Fibroblast of lung (primary cell): ENCODE measurements around the gene CAPN14. TPM values are rescaled to one million over a fixed set of nuclear protein-coding genes. Genes with fewer than 3 reads are reported as not detected.
A peak's percentile ranks its signal among the peaks of the same experiment; 100 is the strongest.

Experiments
- DNase-seq, 2 donors: peaks; one replicate each; pipeline versions ENCODE4 v3.0.0 to v3.0.0-alpha.2; 2010; ENCODE audit warnings: low read depth in 2 of 2
- H2AFZ ChIP-seq: 2 replicates; pipeline ENCODE4 v1.5.1; 2012; ENCODE audit warnings: low read length, control low read depth, inconsistent platforms
- H3K27ac ChIP-seq: 2 replicates; pipeline ENCODE4 v1.5.1; 2011; ENCODE audit warnings: low read length, control low read depth; ENCODE audit not compliant: insufficient read depth
- H3K27me3 ChIP-seq: 2 replicates; pipeline ENCODE4 v1.5.1; 2011; ENCODE audit warnings: mild to moderate bottlenecking, low read length; ENCODE audit not compliant: control insufficient read depth, insufficient read depth
- H3K36me3 ChIP-seq: 2 replicates; pipeline ENCODE4 v1.5.1; 2011; ENCODE audit warnings: low read length; ENCODE audit not compliant: control insufficient read depth, insufficient read depth
- H3K4me1 ChIP-seq: 2 replicates; pipeline ENCODE4 v1.5.1; 2011; ENCODE audit warnings: low read length; ENCODE audit not compliant: control insufficient read depth, insufficient read depth; ENCODE audit errors: extremely low read depth
- H3K4me2 ChIP-seq: 2 replicates; pipeline ENCODE4 v1.5.1; 2011; ENCODE audit warnings: low read length, control low read depth; ENCODE audit not compliant: insufficient read depth; ENCODE audit errors: extremely low read depth
- H3K4me3 ChIP-seq, 4 experiments: fragments of 200-600 bp in 1 of 4; sonication (generic) in 1 of 4; replicated peaks in 1 of 4; 2 replicates each; pipeline ENCODE4 v1.5.1; 2011 to 2016; ENCODE audit warnings: low read length in 4 of 4, low read depth in 3 of 4, mild to moderate bottlenecking in 3 of 4, control low read depth in 2 of 4, inconsistent platforms in 1 of 4, mixed read lengths in 1 of 4; ENCODE audit not compliant: insufficient read depth in 1 of 4; ENCODE audit errors: control extremely low read depth in 1 of 4
- H3K79me2 ChIP-seq: 2 replicates; pipeline ENCODE4 v1.5.1; 2012; ENCODE audit warnings: mild to moderate bottlenecking, low read length, inconsistent platforms; ENCODE audit not compliant: control insufficient read depth, insufficient read depth
- H3K9ac ChIP-seq: 2 replicates; pipeline ENCODE4 v1.5.1; 2011; ENCODE audit warnings: mild to moderate bottlenecking, low read length, control low read depth; ENCODE audit not compliant: insufficient read depth
- H3K9me3 ChIP-seq: 2 replicates; pipeline ENCODE4 v1.5.1; 2012; ENCODE audit warnings: low read depth, low read length; ENCODE audit not compliant: control insufficient read depth, insufficient read depth
- H4K20me1 ChIP-seq: 2 replicates; pipeline ENCODE4 v1.5.1; 2011; ENCODE audit warnings: low read length; ENCODE audit not compliant: control insufficient read depth, insufficient read depth; ENCODE audit errors: extremely low read depth
- EZH2 ChIP-seq: IDR thresholded peaks from 2 replicates; pipeline ENCODE4 v1.5.1; 2012; ENCODE audit warnings: low read length, control low read depth, mild to moderate bottlenecking; ENCODE audit errors: missing control alignments
- polyA plus RNA-seq, 2 donors: library from polyadenylated mRNA; depleted of rRNA in 1 of 2; stranded (reverse) in 1 of 2; unstranded in 1 of 2; fragments of >200 nt; gene quantifications; 2 replicates each; pipeline ENCODE4 v1.2.1, GENCODE V29; 2011 to 2012; ENCODE audit warnings: missing spikeins in 1 of 2
- total RNA-seq: library from RNA; depleted of rRNA; stranded (reverse); fragments of >200 nt; gene quantifications from 2 replicates; pipeline ENCODE4 v1.2.1, GENCODE V29; 2014
- TF ChIP-seq, protein P1 (sequence below), 2 donors: IDR thresholded peaks in 1 of 2; conservative IDR thresholded peaks in 1 of 2; 1 replicate in 1 of 2; 2 replicates in 1 of 2; pipeline ENCODE4 v1.5.1; 2011 to 2012; ENCODE audit warnings: low read length in 2 of 2, control low read depth in 1 of 2, inconsistent platforms in 1 of 2, low read depth in 1 of 2, mild to moderate bottlenecking in 1 of 2

CAPN14 gene
- total and polyA plus RNA-seq, 2 donors (not counting 1 experiment from before 2014, with no cell fraction given), result 0.05 to 0.17 TPM

DNA sequence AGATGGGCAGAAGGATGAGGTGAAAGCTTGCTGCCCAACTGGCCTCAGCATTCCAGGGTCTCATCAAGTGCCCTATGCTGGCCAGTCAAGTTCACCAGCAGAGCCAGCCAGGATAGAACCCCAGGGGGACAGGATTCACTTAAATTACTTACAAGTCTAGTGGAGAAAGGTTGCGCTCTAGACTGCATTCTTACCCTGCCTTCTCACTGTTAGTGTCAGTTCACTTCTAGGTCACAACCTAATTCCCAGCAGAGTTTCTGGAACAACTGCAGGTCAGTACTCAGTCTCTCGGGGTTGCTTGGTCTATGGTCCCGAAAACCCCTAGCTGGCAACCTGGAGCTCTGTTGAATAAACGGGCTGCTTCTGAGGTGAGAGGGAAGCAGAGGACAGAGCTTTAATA lies 46.2 kb downstream of the CAPN14 start:
- no peaks in the 10 kb centered on the region for H3K27me3 ChIP-seq
- no peak overlapping the region for H3K4me3 ChIP-seq
- H3K4me1 ChIP-seq, result no peaks in the 10 kb centered on the region
- H4K20me1 ChIP-seq, result no peaks in the 10 kb centered on the region
- TF ChIP-seq EZH2, result no peak
- TF ChIP-seq, protein P1, sequence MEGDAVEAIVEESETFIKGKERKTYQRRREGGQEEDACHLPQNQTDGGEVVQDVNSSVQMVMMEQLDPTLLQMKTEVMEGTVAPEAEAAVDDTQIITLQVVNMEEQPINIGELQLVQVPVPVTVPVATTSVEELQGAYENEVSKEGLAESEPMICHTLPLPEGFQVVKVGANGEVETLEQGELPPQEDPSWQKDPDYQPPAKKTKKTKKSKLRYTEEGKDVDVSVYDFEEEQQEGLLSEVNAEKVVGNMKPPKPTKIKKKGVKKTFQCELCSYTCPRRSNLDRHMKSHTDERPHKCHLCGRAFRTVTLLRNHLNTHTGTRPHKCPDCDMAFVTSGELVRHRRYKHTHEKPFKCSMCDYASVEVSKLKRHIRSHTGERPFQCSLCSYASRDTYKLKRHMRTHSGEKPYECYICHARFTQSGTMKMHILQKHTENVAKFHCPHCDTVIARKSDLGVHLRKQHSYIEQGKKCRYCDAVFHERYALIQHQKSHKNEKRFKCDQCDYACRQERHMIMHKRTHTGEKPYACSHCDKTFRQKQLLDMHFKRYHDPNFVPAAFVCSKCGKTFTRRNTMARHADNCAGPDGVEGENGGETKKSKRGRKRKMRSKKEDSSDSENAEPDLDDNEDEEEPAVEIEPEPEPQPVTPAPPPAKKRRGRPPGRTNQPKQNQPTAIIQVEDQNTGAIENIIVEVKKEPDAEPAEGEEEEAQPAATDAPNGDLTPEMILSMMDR (conservative IDR thresholded peaks at IDR 0.05 in 1 of 2, IDR thresholded peaks at IDR 0.05 in 1 of 2; ENCODE audit: low read depth in 1 of 2, low read length in 2 of 2), result no peak
- H2AFZ ChIP-seq, result no peak overlapping the region
- H3K9ac ChIP-seq, result no peak overlapping the region
- H3K79me2 ChIP-seq, result no peaks in the 10 kb centered on the region
- no peak overlapping the region for H3K4me2 ChIP-seq
- no peaks in the 10 kb centered on the region for H3K36me3 ChIP-seq
- no peak overlapping the region for H3K27ac ChIP-seq
- DNase-seq, result no peak
- H3K9me3 ChIP-seq, result no peaks in the 10 kb centered on the region

DNA sequence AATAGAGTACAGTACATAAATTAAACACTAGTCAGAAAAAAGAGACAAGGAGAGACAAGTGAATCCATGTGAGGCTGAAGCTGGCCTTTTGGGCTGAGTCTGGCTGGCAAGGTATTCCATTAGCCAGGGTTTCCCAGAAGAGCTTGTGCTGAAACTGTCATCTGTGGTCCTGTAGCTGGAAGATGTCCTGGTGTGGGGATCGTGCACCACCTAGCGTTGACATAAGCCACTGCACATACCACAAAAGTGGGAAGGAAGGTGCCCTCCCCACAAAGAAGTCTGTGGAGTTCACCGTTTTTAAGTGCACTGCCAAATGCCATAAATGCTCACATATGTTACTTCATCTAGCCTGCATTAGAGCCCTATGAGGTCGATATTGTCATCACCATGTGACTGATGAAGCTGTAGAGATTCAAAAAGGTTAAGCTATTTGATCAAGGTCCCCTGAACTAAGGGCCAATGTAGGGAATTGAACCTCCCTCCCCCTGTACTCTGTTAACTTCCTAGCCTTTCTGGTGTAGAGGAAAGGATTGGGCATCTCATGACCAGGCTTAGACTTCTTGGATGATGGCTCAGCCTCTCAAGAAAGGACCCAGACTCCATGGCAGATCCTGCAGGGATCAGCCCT lies 47.1 kb downstream of the CAPN14 start:
- H3K9ac ChIP-seq, result no peak overlapping the region
- no peak overlapping the region for H3K4me3 ChIP-seq
- no peaks in the 10 kb centered on the region for H3K36me3 ChIP-seq
- H3K9me3 ChIP-seq, result no peaks in the 10 kb centered on the region
- no peaks in the 10 kb centered on the region for H3K27me3 ChIP-seq
- H2AFZ ChIP-seq, result no peak overlapping the region
- H3K4me2 ChIP-seq, result no peak overlapping the region
- H3K4me1 ChIP-seq, result no peaks in the 10 kb centered on the region
- DNase-seq, result peak; percentile 52 to 70
- no peaks in the 10 kb centered on the region for H4K20me1 ChIP-seq
- no peaks in the 10 kb centered on the region for H3K79me2 ChIP-seq
- TF ChIP-seq, protein P1 (conservative IDR thresholded peaks at IDR 0.05 in 1 of 2, IDR thresholded peaks at IDR 0.05 in 1 of 2; ENCODE audit: low read depth in 1 of 2, low read length in 2 of 2), result peak; percentile 93 to 97
- no peak for TF ChIP-seq EZH2
- H3K27ac ChIP-seq, result no peak overlapping the region

DNA sequence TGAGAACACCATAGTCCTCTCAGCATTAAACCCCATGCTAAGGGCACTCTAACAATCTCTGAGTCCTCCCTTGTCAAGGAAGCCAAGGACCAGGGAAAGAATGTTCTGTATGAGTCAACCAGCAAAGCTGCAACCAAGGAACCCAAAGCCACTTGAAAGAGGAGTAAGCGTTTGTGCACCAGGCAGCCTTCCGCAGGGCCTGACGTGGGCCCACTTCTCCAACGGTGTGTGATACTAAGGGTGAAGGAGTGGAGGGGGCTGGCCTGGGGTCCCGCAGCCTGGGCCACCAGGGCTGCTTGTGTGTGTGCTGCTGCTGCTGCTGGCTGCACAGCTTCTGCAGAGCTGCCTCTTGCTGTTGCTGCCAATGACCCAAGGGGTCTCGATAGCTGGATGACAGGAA lies 49.0 kb downstream of the CAPN14 start:
- no peak for TF ChIP-seq EZH2
- TF ChIP-seq, protein P1 (conservative IDR thresholded peaks at IDR 0.05 in 1 of 2, IDR thresholded peaks at IDR 0.05 in 1 of 2; ENCODE audit: low read depth in 1 of 2, low read length in 2 of 2), result no peak
- Histone ChIP-seq H3K9me3 (no peaks in the 10 kb centered on the region), H3K4me2 (no peak overlapping the region), H3K27ac (no peak overlapping the region), H3K4me1 (no peaks in the 10 kb centered on the region), H4K20me1 (no peaks in the 10 kb centered on the region), H3K79me2 (no peaks in the 10 kb centered on the region), H2AFZ (no peak overlapping the region), H3K4me3 (no peak overlapping the region), H3K27me3 (no peaks in the 10 kb centered on the region), H3K9ac (no peak overlapping the region), H3K36me3 (no peaks in the 10 kb centered on the region)
- no peak for DNase-seq
